Measurements from ENCODE around the gene SECISBP2.

SECISBP2 gene

DNA sequence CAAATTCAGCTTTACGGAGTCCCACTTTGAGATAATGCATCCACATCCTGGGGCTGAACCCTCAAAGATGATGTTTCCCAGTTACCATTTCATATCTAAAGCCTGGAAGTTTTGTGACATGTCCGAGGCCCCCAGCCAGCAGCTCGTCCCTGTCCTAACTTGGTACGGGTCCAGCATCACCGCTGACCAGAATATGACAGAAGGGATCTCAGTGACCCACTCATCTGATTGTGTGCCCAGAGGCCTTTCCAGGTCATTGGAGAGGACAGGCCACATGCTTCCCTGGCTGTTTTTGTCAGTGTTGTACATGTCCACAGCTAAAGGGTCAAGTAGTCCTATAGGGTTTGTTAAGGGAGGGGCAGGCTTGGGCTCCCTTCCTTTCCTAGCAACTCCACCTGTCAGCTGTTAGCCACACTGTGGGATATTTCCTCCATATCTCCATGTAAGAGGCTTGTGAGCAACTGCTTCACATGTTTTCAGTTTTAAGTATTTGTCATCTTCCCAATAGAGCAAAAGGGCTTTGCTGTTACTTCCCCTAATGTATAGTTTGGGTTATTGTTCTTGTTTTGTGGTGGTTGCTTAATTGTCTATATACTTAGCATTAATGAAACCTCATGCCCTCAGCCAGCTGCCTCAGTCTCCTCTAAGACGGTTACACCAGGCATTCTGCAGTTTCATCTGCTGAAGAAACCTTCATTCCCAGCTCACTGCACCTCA lies 33.4 kb downstream of the SECISBP2 start:
- DNase-seq (ENCODE audit: low spot score) (no peak), ATAC-seq (ENCODE audit: low read depth) (no peak)
- H3K4me3 ChIP-seq (ENCODE audit: severe bottlenecking), result no peak overlapping the region
- H3K9me3 ChIP-seq (ENCODE audit: severe bottlenecking), result no peaks in the 10 kb centered on the region
- TF ChIP-seq CTCF (IDR thresholded peaks at IDR 0.05; ENCODE audit: poor library complexity, severe bottlenecking), result no peak
- H3K4me1 ChIP-seq (ENCODE audit: insufficient read depth, poor library complexity, severe bottlenecking), result no peaks in the 10 kb centered on the region
- H3K27me3 ChIP-seq (ENCODE audit: insufficient read depth, poor library complexity, severe bottlenecking), result no peaks in the 10 kb centered on the region
- H3K36me3 ChIP-seq (ENCODE audit: low read depth), result peaks cover 88% of the 10 kb centered on the region
- no peak overlapping the region for H3K27ac ChIP-seq (ENCODE audit: poor library complexity, severe bottlenecking)

GRCh38 chr9:89352451-89352850 lies 34.2 kb downstream of the SECISBP2 start:
- TF ChIP-seq CTCF (IDR thresholded peaks at IDR 0.05; ENCODE audit: poor library complexity, severe bottlenecking), result no peak
- no peak overlapping the region for H3K27ac ChIP-seq (ENCODE audit: poor library complexity, severe bottlenecking)
- no peak for ATAC-seq (ENCODE audit: low read depth)
- no peak overlapping the region for H3K4me3 ChIP-seq (ENCODE audit: severe bottlenecking)
- H3K27me3 ChIP-seq (ENCODE audit: insufficient read depth, poor library complexity, severe bottlenecking), result no peaks in the 10 kb centered on the region
- DNase-seq (ENCODE audit: low spot score), result no peak
- H3K36me3 ChIP-seq (ENCODE audit: low read depth), result peaks cover 87% of the 10 kb centered on the region
- no peaks in the 10 kb centered on the region for H3K9me3 ChIP-seq (ENCODE audit: severe bottlenecking)
- no peaks in the 10 kb centered on the region for H3K4me1 ChIP-seq (ENCODE audit: insufficient read depth, poor library complexity, severe bottlenecking)

DNA sequence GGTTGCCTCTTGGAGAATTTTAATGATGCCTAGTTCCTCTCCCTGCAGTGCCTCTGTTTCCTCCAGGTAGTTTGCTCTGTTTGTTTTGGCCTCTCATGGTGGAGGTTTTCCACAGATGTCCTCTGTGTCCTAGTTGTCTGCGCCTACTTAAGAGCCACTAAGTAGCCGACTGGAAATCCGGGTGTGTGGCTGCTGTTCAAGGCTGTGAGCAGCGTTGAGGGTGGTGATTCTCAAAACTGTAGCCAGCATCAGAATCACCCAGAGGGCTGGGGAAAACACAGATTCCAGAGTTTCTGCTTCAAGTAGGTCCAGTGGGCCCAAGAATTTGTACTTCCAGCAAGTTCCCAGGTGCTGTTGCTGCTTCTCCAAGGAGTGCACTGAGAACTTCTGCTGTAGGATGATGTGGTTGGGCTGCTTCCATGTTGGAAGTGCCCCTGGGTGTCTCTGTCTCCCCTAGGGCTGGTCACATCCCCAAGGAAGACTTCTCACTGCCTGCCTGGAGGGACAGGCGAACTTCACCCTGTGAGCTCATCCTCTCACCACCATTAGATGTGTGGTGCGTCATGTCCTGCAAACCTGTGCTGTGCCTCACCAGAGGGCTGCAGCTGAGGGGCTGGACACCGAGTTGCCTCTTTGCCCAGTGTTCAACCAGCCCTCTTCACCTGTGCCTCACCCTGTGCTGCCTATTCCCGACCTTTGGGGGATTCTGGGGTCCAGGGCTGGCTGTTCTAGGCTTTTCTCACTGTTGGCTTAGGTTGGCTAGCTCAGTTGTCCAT lies 34.8 kb downstream of the SECISBP2 start:
- Histone ChIP-seq H3K4me1 (ENCODE audit: insufficient read depth, poor library complexity, severe bottlenecking) (no peaks in the 10 kb centered on the region), H3K36me3 (ENCODE audit: low read depth) (peaks cover 86% of the 10 kb centered on the region), H3K27ac (ENCODE audit: poor library complexity, severe bottlenecking) (no peak overlapping the region), H3K4me3 (ENCODE audit: severe bottlenecking) (no peak overlapping the region), H3K9me3 (ENCODE audit: severe bottlenecking) (no peaks in the 10 kb centered on the region), H3K27me3 (ENCODE audit: insufficient read depth, poor library complexity, severe bottlenecking) (no peaks in the 10 kb centered on the region)
- TF ChIP-seq CTCF (IDR thresholded peaks at IDR 0.05; ENCODE audit: poor library complexity, severe bottlenecking), result no peak
- no peak for ATAC-seq (ENCODE audit: low read depth)
- no peak for DNase-seq (ENCODE audit: low spot score)

- no peak for TF ChIP-seq CTCF (IDR thresholded peaks at IDR 0.05; ENCODE audit: poor library complexity, severe bottlenecking)
- DNase-seq (ENCODE audit: low spot score), result no peak
- peaks cover 89% of the 10 kb centered on the region for H3K36me3 ChIP-seq (ENCODE audit: low read depth)
- no peak for ATAC-seq (ENCODE audit: low read depth)
- no peaks in the 10 kb centered on the region for H3K27me3 ChIP-seq (ENCODE audit: insufficient read depth, poor library complexity, severe bottlenecking)
- H3K4me1 ChIP-seq (ENCODE audit: insufficient read depth, poor library complexity, severe bottlenecking), result no peaks in the 10 kb centered on the region
- no peak overlapping the region for H3K4me3 ChIP-seq (ENCODE audit: severe bottlenecking)
- no peak overlapping the region for H3K27ac ChIP-seq (ENCODE audit: poor library complexity, severe bottlenecking)
- H3K9me3 ChIP-seq (ENCODE audit: severe bottlenecking), result no peaks in the 10 kb centered on the region
These were observed 35.7 kb downstream of the SECISBP2 start for GRCh38 chr9:89353989-89354388.

GRCh38 chr9:89354471-89354870 lies 36.2 kb downstream of the SECISBP2 start:
- no peaks in the 10 kb centered on the region for H3K4me1 ChIP-seq (ENCODE audit: insufficient read depth, poor library complexity, severe bottlenecking)
- DNase-seq (ENCODE audit: low spot score) (no peak), ATAC-seq (ENCODE audit: low read depth) (no peak)
- peaks cover 89% of the 10 kb centered on the region for H3K36me3 ChIP-seq (ENCODE audit: low read depth)
- H3K9me3 ChIP-seq (ENCODE audit: severe bottlenecking), result no peaks in the 10 kb centered on the region
- H3K27ac ChIP-seq (ENCODE audit: poor library complexity, severe bottlenecking), result no peak overlapping the region
- H3K4me3 ChIP-seq (ENCODE audit: severe bottlenecking), result no peak overlapping the region
- no peaks in the 10 kb centered on the region for H3K27me3 ChIP-seq (ENCODE audit: insufficient read depth, poor library complexity, severe bottlenecking)
- TF ChIP-seq CTCF (IDR thresholded peaks at IDR 0.05; ENCODE audit: poor library complexity, severe bottlenecking), result no peak

Data from RWPE2 (cell line).